HEK293T (cell line): ENCODE results near the gene CBARP.

Experiments
- FOXA1 ChIP-seq: fragments of 450-650 bp; IDR thresholded peaks from 2 replicates; pipeline ENCODE4 v1.6.1; 2016; ENCODE audit warnings: mild to moderate bottlenecking
- FOXK2 ChIP-seq: fragments of 450-650 bp; IDR thresholded peaks from 2 replicates; pipeline ENCODE4 v1.6.1; 2016; ENCODE audit warnings: mild to moderate bottlenecking
- PKNOX1 ChIP-seq: fragments of 450-650 bp; IDR thresholded peaks from 2 replicates; pipeline ENCODE4 v1.6.1; 2016

GRCh38 chr19:1251330-1252220 is 13.8 kb upstream of the CBARP start:
- TF ChIP-seq FOXK2 (no peak), PKNOX1 (no peak), FOXA1 (no peak)
